HG02884 (cell line): ENCODE measurements around the gene CCDC88B.

Source experiments
- ATAC-seq: cut with Tn5 transposase; IDR thresholded peaks from one replicate; pipeline ENCODE4 v1.9.1; 2021; ENCODE audit warnings: mild to moderate bottlenecking, moderate library complexity; ENCODE audit not compliant: unreplicated experiment

The CCDC88B gene

DNA sequence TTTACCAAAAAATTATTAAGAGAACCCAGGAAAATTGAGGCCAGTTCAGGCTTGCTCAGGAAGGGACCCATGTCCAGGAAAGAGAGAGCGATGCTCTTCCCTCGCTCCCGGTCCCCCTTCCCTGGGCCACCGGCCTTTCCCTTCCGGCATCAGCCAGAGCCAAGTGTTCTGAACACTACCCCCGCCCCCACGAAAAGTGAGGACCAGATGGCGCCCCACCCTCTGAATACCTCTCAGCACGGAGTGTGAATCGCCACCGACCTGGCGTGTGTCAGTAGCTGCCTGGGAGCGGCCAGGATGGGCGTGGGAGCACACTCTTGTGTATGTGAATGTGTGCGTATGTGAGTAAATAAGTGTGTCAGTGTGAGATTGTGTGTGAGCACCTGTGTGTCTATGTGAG lies 39.2 kb downstream of the CCDC88B start:
- ATAC-seq: no peak

DNA sequence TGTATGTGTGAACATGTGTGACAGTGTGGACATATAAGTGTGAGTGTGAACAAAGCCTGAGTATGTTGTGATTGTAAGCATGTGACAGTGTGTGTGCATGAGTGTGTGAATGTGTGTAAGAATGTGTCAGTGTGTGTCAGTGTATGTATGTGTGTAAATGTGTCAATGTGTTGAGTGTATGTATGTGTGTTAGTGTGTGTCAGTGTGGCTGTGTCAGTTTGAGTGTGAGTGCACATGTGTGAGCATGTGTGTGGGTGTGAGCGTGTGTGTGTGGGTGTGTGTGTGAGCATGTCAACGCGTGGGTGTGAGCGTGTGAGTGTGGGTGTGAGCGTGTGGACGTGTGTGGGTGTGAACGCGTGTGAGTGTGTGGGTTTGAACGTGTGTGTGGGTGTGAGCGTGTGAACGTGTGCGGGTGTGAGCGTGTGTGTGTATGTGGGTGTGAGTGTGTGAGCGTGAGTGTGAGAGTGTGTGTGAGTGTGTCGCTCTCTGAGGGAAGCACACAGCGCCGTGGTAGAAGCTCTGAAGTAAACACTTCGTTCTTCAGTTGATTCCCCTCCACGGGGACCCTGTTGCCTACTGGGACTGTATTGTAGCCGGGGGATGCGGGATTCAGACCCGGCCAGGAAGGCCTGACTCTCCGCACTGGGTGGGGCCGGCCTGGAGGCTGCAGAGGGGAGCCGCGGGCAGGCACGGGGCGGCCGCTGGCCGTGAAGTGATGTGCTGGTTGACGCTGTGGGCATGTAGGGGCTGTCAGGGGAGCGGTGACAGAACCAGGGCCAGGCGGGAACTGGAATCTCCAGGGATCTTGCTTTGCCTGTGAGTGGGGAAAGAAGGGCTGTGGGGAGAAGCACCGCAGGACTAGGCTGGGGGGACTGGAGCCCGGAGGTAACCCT lies 40.1 kb downstream of the CCDC88B start:
- no peak for ATAC-seq

GRCh38 chr11:64381350-64381749 lies 41.3 kb downstream of the CCDC88B start:
- no peak for ATAC-seq

GRCh38 chr11:64382047-64382446 lies 42.0 kb downstream of the CCDC88B start:
- no peak for ATAC-seq

- no peak for ATAC-seq
Measured at GRCh38 chr11:64382586-64382985, 42.6 kb downstream of the CCDC88B start.

DNA sequence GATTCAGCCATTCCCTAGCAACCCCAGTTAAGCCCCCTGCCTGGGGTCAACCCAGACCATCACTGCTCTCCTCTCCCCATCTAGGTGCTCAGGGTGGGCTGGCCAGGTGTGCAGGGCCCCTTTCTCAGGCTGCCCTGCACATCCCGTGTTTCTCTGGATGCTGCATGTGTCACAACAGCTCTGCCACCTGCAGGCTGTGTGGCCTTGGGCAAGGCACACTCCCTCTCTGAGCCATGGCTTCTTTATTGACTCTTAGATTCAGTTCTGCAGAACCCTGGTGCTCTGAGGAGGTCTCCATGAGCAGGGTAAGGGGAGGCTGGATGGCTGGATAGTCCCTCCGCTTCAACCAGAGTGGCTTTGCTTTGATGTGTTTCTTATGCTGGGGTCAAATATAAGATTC lies 43.6 kb downstream of the CCDC88B start:
- no peak for ATAC-seq

DNA sequence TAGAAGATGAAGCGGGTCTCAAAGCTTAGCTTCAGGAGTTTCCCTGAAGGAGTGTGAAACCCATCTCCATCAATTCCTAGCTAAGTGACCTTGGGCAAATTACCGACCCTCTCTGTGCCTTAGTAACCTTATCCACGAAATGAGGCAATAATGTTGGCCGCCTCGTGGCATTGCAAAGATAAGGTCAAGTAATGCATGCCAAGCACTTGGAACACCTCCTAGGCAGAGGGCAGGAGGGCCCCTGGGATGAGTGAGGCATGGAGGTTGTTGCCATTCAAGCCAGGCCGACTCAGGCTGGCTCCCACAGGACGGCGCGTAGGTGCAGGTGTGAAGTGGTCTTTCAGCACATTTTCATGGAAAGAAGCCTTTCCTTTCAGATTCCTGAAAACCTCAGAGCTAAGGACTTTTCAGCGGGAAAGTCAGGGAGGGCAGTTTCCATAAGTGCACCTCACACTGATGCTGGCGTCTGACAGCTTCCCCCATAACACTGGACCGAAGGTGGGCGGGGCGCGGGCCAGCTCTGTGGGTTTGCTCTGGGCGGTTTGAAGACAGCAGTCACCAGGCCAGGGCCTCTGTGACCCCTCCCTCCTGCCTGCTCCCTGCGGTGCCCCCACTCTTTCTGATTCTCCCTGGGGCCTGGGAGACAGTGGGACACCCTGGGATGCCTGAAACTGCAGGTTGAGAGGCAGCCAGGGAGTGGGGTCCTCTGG lies 44.2 kb downstream of the CCDC88B start:
- ATAC-seq: no peak

DNA sequence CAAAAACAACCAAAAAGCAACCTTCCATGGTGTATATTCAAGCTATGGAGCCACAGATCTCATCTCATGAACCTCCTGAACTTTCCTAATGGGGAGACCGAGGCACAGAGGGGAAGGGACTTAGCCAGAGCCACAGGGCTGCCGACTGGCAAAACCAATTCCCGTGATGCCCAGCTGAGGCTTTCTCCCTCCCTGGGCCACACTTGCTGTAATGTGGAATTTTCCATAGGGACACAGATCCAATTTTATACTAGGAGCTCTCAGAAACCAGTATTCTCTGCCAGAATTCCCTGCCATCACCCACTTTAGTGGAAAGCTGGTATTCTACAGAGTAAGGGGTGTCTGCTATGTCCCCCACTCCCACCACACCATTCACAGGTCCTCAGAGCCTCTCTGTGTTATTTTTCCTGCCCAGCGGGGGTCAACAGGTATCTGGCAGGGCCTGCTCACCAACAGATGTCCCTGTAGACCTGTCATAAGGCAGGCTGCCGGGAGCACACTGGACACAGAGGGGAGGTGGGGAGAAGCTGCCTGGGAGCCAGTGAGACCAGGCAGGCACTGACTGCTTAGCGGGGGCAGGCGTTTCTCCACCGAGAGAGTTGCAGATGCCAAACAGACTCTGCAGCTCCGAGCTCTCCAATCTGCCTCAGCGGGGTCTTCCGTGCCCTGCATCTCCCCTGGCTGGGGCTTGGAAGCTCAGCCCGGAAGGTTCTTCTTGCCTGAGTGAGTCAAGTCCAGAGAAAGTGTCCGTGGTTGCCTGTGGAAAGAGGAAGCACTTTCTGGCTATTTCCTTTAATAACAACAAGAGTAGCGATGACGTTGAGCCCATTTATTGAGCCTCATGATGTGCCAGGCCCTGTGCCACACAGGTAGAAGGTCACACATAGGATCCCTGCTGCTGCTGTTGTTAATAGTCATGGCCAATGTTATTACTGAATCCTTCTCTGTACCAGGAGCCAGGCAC lies 45.3 kb downstream of the CCDC88B start:
- no peak for ATAC-seq

GRCh38 chr11:64385945-64386704 lies 46.1 kb downstream of the CCDC88B start:
- no peak for ATAC-seq

- ATAC-seq: no peak
Measured at GRCh38 chr11:64387916-64388315, 47.9 kb downstream of the CCDC88B start.

DNA sequence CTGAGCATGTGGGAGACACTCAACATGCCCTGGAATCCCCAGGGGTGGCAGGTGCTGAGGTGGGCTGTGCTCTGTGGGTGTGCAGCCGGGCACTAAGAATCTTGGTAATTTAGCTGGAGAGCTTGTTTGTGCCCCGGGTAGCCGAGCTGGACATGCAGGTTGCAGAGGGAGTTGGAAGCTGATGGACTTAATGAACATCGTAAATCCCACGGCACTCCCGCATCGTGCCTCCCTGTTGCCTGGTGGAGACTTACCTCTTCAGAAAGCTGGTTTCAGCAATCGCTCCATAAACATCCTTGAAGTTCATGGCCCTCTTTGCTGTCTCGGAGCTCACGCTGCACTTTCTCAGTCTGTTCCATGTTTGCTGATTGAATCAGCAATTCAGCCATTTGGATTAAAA lies 48.9 kb downstream of the CCDC88B start:
- ATAC-seq: no peak

DNA sequence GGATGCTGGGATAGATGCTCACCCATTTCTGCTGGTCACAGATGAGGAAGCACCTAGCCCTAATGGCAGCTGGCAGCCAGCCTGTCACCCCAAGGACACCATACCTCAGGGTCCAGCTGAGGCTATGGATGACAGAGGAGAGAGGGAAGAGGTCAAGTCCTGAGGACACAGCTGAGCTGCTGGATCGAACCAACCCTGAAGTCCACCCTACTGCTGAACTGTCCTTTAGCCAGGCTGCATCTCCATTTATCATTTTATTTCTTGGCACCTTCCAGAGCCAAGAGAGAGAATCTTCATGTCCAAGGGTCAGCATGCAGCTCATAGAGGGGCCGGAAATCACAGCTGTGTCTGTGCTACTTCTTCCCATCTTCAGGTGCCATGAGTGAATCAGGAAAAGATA lies 49.8 kb downstream of the CCDC88B start:
- no peak for ATAC-seq

DNA sequence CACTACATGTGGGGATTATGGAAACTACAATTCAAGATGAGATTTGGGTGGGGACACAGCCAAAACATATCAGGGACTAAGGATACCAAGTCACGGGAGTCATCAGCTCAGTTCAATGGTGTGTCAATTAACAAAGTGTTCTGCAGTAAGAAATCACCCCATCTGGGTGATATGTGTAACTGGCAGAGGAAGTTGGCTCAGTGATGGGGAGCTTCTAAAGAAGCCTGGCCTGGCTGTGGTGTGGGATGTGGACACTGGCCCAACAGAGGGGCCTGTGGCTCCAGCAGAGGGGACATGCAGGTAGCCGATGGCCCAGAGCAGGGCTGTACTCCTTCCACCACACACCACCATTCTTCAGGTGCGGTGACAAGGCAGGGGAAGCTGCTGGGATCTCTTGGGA lies 50.6 kb downstream of the CCDC88B start:
- ATAC-seq: no peak

GRCh38 chr11:64391839-64392238 lies 51.8 kb downstream of the CCDC88B start:
- ATAC-seq: no peak

DNA sequence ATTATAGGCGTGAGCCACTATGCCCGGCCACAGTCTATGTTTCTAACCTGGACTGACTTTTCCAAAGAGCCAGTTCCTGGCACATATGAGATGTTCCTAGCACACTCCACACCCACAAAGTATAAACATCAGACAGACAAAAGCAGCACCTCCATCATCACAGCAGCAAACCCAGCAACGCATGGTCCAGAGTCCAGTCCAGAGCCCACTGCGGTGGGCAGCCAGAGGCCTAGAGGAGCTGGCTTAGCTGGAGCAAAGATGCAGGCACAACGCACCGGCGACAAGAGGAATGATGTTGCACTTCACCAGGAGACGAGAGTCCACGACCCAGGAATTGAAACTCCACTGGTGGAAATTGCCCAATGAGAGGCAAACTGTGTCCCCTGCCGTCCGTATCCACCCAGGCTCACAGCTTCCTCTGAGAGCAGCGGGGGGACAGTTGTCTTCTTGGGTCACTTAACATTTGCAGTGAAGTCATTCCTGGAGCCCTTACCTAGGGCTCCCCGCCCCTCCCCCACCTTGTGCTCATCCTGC lies 55.6 kb downstream of the CCDC88B start:
- no peak for ATAC-seq

GRCh38 chr11:64396079-64396591 lies 56.1 kb downstream of the CCDC88B start:
- ATAC-seq: no peak

DNA sequence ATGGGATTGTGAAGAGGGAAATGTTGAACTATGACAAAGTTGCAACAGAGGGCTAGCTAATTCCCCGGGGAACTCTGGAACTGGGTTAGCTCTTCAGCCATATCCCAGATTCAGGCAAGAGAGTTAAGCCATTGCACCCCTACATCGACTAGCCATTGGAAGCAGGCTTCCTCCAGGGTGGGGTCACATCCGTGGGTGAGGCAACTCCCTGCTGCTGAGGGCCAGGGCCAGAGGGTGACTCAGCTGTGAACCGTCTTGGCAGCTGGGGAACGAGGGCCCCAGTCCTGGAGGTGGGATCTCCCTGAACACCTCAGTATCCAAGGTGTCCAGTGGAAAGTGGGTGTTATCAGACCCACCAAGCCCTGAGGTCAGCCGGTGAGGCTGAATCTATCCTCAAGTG lies 60.1 kb downstream of the CCDC88B start:
- no peak for ATAC-seq

- ATAC-seq: no peak
Measured at GRCh38 chr11:64400667-64401066, 60.7 kb downstream of the CCDC88B start.

DNA sequence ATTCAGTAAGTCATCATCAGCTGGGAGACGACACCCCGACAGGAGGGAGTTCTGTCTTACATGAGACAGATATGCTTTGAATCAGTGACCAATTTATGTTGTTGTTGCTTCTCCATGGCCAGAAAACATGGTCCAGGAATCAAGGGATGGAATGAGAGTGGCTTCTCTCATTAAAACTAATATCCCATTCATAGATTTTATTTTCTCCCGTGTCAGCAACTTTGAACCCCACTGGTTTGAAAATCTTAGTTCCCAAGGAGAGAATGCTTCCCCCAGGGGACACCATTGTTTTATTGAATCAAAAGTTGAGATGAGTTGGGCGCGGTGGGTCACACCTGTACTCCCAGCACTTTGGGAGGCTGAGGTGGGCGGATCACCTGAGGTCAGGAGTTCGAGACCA lies 61.8 kb downstream of the CCDC88B start:
- no peak for ATAC-seq

DNA sequence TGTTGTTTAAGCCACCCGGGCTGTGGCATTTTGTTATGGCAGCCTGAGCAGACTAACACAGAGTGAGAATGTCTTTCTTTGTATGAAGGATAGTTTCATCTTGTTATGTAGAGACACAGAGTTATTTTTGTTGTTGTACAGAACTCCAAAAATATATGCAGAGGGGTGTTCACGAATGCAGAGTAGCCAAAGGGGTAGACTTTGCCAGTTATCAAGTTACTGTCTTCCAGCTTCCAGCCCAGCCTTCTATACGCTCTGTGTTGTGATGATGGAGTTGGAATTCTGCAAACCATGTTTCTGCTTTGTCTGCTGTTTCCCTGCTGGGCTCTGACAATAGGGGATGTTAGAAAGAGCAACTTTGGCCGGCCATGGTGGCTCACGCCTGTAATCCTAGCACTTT lies 63.1 kb downstream of the CCDC88B start:
- no peak for ATAC-seq
